Measurements from ENCODE around the gene TMEM156.

DNA sequence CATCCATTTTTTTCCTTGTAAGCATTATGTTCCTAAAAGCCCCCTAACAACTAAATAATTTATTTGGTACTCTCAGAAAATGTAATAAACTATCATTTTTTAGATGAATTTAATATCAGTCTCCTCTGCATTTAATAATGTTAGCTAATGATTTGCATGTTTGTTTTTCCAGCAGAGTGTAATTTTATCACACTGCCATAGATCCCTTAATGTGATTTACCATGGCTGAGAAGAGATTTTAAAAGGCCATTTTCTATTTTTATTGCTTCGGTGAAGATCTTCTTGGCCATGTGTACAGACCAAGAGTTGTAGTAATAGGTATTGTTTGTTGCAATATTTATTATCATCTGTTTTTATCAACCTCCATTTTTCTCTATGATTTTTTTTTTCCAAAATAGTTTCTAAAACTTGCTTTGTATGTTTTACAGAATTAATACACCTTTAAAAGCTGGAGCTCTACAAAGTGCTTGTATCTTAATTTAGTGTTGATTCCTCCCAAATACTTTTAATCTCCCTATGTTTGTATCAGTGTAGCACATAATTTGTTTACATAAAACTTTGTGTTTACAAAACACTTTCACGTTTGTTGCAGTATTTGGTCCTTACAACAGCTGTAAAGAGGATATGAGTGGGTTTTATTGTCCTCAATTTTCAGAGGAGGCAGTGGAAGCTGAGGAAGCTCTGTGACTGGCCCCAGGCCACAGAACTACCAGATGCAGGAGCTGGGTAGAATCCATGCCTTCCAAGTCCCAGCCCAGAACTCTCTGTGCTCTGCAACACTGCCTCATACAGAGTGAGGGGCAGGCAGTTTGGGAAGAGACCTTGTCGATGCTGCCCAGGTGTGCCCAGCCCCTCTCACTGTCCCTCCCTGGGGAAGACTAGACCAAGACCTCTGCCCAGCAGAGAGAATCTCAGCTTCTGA lies 106.5 kb downstream of the TMEM156 start:
- no peak for TF ChIP-seq CTCF (conservative IDR thresholded peaks at IDR 0.05 in 1 of 2, IDR thresholded peaks at IDR 0.05 in 1 of 2; ENCODE audit: low read depth in 1 of 2, low read length in 2 of 2)
- no peak for TF ChIP-seq EZH2 (IDR thresholded peaks at IDR 0.05; ENCODE audit: low read length, missing control alignments)

Data from fibroblast of lung (primary cell).